Measurements from ENCODE around the gene GALNTL6. TPM values are rescaled to one million over a fixed set of nuclear protein-coding genes. Genes with fewer than 3 reads are reported as not detected.
A peak's percentile ranks its signal among the peaks of the same experiment; 100 is the strongest.

GALNTL6 gene
- polyA plus RNA-seq, 1 donor from 2014 or later, result 14.9 TPM

DNA sequence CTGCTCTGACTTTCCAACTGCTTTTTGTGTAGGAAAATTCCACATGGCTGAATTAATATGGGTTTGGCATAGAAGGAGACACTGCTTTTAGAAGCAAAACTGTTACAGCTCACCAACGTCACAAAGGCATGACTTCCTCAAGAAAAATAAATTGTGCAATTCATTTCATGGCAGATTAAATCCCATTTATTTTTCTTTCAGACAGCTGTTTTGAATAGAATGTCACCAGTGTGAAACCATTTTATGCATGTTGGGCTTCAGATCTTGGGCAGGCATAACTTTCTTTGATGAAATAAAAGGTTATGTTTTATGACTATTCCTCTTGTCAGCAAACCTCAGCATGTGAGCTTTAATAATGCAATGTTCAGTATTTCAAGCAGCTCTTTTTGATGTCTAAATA, 542.8 kb downstream of the GALNTL6 start:
- H3K4me2 ChIP-seq (ENCODE audit: low read length), result peak overlapping the region; percentile 35
- no peaks in the 10 kb centered on the region for H3K9me2 ChIP-seq (ENCODE audit: insufficient read depth, low read length)
- peaks cover 3% of the 10 kb centered on the region for H3K27me3 ChIP-seq (ENCODE audit: insufficient read depth, low read depth, low read length)
- H3K79me2 ChIP-seq (replicated peaks; ENCODE audit: insufficient read depth, low read length), result no peaks in the 10 kb centered on the region
- H3K27ac ChIP-seq (ENCODE audit: low read length), result no peak overlapping the region
- H2AFZ ChIP-seq (ENCODE audit: low read depth, low read length), result no peak overlapping the region
- H3F3A ChIP-seq (ENCODE audit: insufficient read depth, low read length, poor library complexity, severe bottlenecking), result no peaks in the 10 kb centered on the region
- H3K36me3 ChIP-seq (ENCODE audit: insufficient read depth, low read length), result no peaks in the 10 kb centered on the region
- no peak overlapping the region for H3K4me3 ChIP-seq (ENCODE audit: low read length)
- no peaks in the 10 kb centered on the region for H3K9me3 ChIP-seq (ENCODE audit: low read length)
- H3K9ac ChIP-seq (ENCODE audit: low read length), result no peak overlapping the region
- TF ChIP-seq, protein P1, sequence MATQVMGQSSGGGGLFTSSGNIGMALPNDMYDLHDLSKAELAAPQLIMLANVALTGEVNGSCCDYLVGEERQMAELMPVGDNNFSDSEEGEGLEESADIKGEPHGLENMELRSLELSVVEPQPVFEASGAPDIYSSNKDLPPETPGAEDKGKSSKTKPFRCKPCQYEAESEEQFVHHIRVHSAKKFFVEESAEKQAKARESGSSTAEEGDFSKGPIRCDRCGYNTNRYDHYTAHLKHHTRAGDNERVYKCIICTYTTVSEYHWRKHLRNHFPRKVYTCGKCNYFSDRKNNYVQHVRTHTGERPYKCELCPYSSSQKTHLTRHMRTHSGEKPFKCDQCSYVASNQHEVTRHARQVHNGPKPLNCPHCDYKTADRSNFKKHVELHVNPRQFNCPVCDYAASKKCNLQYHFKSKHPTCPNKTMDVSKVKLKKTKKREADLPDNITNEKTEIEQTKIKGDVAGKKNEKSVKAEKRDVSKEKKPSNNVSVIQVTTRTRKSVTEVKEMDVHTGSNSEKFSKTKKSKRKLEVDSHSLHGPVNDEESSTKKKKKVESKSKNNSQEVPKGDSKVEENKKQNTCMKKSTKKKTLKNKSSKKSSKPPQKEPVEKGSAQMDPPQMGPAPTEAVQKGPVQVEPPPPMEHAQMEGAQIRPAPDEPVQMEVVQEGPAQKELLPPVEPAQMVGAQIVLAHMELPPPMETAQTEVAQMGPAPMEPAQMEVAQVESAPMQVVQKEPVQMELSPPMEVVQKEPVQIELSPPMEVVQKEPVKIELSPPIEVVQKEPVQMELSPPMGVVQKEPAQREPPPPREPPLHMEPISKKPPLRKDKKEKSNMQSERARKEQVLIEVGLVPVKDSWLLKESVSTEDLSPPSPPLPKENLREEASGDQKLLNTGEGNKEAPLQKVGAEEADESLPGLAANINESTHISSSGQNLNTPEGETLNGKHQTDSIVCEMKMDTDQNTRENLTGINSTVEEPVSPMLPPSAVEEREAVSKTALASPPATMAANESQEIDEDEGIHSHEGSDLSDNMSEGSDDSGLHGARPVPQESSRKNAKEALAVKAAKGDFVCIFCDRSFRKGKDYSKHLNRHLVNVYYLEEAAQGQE (IDR thresholded peaks at IDR 0.05; ENCODE audit: borderline replicate concordance), result no peak
- peak; percentile 9 for TF ChIP-seq RAD21 (conservative IDR thresholded peaks at IDR 0.05)
- no peak for TF ChIP-seq MXI1 (conservative IDR thresholded peaks at IDR 0.05; ENCODE audit: poor library complexity, severe bottlenecking)
- TF ChIP-seq EZH2 (IDR thresholded peaks at IDR 0.05; ENCODE audit: borderline replicate concordance, insufficient read depth, low read length, poor library complexity, severe bottlenecking), result no peak
- TF ChIP-seq TAF1 (IDR thresholded peaks at IDR 0.05; ENCODE audit: low read depth), result no peak
- TF ChIP-seq CTCF (IDR thresholded peaks at IDR 0.05; ENCODE audit: poor library complexity, severe bottlenecking), result no peak
- TF ChIP-seq EP300 (conservative IDR thresholded peaks at IDR 0.05; ENCODE audit: poor library complexity, severe bottlenecking), result peak; percentile 94
- peak; percentile 90 for TF ChIP-seq POLR2AphosphoS5 (IDR thresholded peaks at IDR 0.05)
- TF ChIP-seq SMC3 (conservative IDR thresholded peaks at IDR 0.05; ENCODE audit: poor library complexity), result no peak
- no peaks in the 10 kb centered on the region for H4K20me1 ChIP-seq (ENCODE audit: insufficient read depth)

DNA sequence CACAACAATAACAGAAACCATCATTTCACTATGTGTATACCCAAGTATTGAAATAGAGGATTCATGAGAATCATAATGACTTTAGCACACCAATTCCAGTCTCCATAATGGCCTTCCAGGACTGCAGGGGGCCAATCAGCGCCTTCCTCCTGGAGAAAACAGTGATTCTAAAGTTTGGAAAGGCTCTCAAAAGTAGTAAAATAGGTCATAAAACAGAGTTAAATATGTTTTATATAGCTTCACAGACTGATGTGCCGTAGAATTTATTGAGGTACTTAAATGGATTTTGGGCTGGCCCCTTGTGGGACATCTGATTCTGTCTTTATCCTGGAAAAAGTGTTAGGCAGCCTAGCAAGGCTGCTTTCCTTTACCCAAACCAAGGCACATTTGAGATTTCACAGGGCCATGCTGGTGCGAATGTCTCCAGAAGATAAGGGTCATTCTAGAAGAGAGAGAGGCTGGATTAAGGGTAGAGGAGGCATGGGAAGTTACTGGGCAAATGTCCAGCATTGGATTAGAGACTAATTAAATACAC, 543.9 kb downstream of the GALNTL6 start:
- Histone ChIP-seq H3K36me3 (ENCODE audit: insufficient read depth, low read length) (no peaks in the 10 kb centered on the region), H3K79me2 (replicated peaks; ENCODE audit: insufficient read depth, low read length) (no peaks in the 10 kb centered on the region), H3K9me3 (ENCODE audit: low read length) (no peaks in the 10 kb centered on the region), H4K20me1 (ENCODE audit: insufficient read depth) (no peaks in the 10 kb centered on the region), H3K27ac (ENCODE audit: low read length) (no peak overlapping the region), H2AFZ (ENCODE audit: low read depth, low read length) (no peak overlapping the region), H3K4me3 (ENCODE audit: low read length) (no peak overlapping the region), H3K27me3 (ENCODE audit: insufficient read depth, low read depth, low read length) (peaks cover 3% of the 10 kb centered on the region), H3K4me2 (ENCODE audit: low read length) (no peak overlapping the region), H3K9ac (ENCODE audit: low read length) (no peak overlapping the region), H3K9me2 (ENCODE audit: insufficient read depth, low read length) (no peaks in the 10 kb centered on the region), H3F3A (ENCODE audit: insufficient read depth, low read length, poor library complexity, severe bottlenecking) (no peaks in the 10 kb centered on the region)
- no peak for TF ChIP-seq MXI1 (conservative IDR thresholded peaks at IDR 0.05; ENCODE audit: poor library complexity, severe bottlenecking)
- no peak for TF ChIP-seq SMC3 (conservative IDR thresholded peaks at IDR 0.05; ENCODE audit: poor library complexity)
- TF ChIP-seq RAD21 (conservative IDR thresholded peaks at IDR 0.05), result no peak
- TF ChIP-seq, protein P1 (IDR thresholded peaks at IDR 0.05; ENCODE audit: borderline replicate concordance), result no peak
- TF ChIP-seq POLR2AphosphoS5 (IDR thresholded peaks at IDR 0.05), result no peak
- TF ChIP-seq EZH2 (IDR thresholded peaks at IDR 0.05; ENCODE audit: borderline replicate concordance, insufficient read depth, low read length, poor library complexity, severe bottlenecking), result no peak
